Measurements from ENCODE around the gene LMCD1. TPM values are rescaled to one million over a fixed set of nuclear protein-coding genes. Genes with fewer than 3 reads are reported as not detected.

The LMCD1 gene
- total and polyA plus RNA-seq, 2 experiments from 2014 or later = 21.8 to 35.3 TPM

DNA sequence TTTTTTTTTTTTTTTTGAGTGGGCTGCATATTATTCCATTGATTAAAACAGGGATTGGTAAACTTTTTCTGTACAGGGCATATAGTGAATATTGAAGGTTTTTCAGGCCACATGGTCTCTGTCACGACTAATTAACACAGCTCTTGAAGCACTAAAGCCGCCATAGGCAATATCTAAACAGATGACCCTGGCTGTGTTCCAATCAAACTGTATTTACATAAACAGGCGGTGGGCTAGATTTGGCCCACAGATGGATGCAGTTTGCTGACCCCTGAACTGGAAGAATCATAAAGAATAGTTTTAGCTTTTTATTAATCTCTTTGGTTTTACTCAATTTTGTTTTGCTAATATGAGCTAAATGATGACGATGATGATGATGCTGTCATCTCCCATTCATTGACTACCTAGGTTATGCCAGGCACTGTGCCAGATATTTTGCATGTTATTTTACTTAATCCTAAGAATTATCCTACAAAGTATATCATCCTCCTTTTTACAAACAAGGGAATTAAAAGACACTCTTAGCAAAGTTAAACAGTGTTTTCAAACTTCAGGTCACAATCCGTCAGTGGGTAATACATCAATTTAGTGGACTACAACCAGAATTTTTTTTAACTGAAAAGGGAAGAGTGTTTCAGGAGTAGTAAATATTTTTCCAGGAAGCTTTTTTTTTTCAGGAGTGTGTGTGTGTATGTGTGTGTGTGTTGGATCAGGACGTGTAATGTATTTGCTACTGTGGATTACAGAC is 54.3 kb downstream of the LMCD1 start:
- H3K4me1 ChIP-seq (ENCODE audit: insufficient read depth) = peaks cover 5% of the 10 kb centered on the region; the same call in 1 of the 2 replicates
- H3F3A ChIP-seq (replicated peaks; ENCODE audit: low read depth) = no peaks in the 10 kb centered on the region
- Mint-ChIP-seq H3K27ac (0 out of 2 replicates have a peak overlapping the region, but pooled peaks have one; percentile 31), H3K9me3 (no peaks in the 10 kb centered on the region), H3K4me3 (no peak overlapping the region), H3K4me1 (peaks cover 16% of the 10 kb centered on the region), H3K36me3 (ENCODE audit: low read depth) (no peaks in the 10 kb centered on the region), H3K27me3 (ENCODE audit: insufficient read depth, low read depth, poor library complexity) (peaks cover 7% of the 10 kb centered on the region)
- no peaks in the 10 kb centered on the region; the same call in 1 of the 2 replicates for H3K36me3 ChIP-seq (ENCODE audit: insufficient read depth)
- TF ChIP-seq ZNF114 (CRISPR knock-in tag; IDR thresholded peaks at IDR 0.05) = no peak
- H3K79me2 ChIP-seq (replicated peaks; ENCODE audit: insufficient read depth) = no peaks in the 10 kb centered on the region
- H4K20me1 ChIP-seq (replicated peaks; ENCODE audit: insufficient read depth) = no peaks in the 10 kb centered on the region
- H3K9me2 ChIP-seq (ENCODE audit: insufficient read depth) = no peaks in the 10 kb centered on the region; the same call in 1 of the 2 replicates
- H2AFZ ChIP-seq = no peak overlapping the region
- peak overlapping the region; percentile 48; the same call in 1 of the 2 replicates for H3K4me2 ChIP-seq
- ATAC-seq (no peak), DNase-seq (ENCODE audit: low spot score) (no peak)
- H3K27ac ChIP-seq (ENCODE audit: low read depth) = no peak overlapping the region
- H3K27me3 ChIP-seq (ENCODE audit: insufficient read depth) = no peaks in the 10 kb centered on the region
- no peak overlapping the region for H3K4me3 ChIP-seq

DNA sequence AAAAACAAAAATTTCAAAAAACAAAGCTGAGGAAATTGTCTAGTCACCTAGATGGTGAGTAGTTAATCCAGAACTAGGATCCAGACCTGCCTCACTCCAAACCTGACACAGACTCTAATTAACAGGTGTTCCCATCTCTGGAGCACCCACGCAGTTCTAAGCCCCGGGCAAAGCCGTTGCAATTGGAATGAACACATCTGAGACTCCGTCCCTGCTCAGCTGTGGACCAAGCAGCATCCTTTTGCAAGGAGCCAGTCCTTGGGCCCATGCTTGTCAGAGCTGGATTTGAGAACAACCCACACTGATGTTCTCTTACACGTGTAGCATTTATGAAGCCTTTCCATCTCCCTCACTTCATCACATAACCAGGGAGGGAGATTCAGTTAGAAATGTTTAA is 54.8 kb downstream of the LMCD1 start:
- peaks cover 16% of the 10 kb centered on the region for H3K4me1 Mint-ChIP-seq
- peaks cover 7% of the 10 kb centered on the region for H3K27me3 Mint-ChIP-seq (ENCODE audit: insufficient read depth, low read depth, poor library complexity)
- Histone ChIP-seq H3F3A (replicated peaks; ENCODE audit: low read depth) (no peaks in the 10 kb centered on the region), H3K4me1 (ENCODE audit: insufficient read depth) (peaks cover 5% of the 10 kb centered on the region; the same call in 1 of the 2 replicates), H3K27ac (ENCODE audit: low read depth) (no peak overlapping the region), H2AFZ (no peak overlapping the region), H3K4me2 (no peak overlapping the region), H3K9me2 (ENCODE audit: insufficient read depth) (no peaks in the 10 kb centered on the region; the same call in 1 of the 2 replicates), H3K27me3 (ENCODE audit: insufficient read depth) (no peaks in the 10 kb centered on the region), H3K79me2 (replicated peaks; ENCODE audit: insufficient read depth) (no peaks in the 10 kb centered on the region), H3K36me3 (ENCODE audit: insufficient read depth) (no peaks in the 10 kb centered on the region; the same call in 1 of the 2 replicates), H3K4me3 (no peak overlapping the region), H4K20me1 (replicated peaks; ENCODE audit: insufficient read depth) (no peaks in the 10 kb centered on the region)
- ATAC-seq (no peak), DNase-seq (ENCODE audit: low spot score) (no peak)
- H3K27ac Mint-ChIP-seq = 0 out of 2 replicates have a peak overlapping the region, but pooled peaks have one; percentile 31
- H3K36me3 Mint-ChIP-seq (ENCODE audit: low read depth) = no peaks in the 10 kb centered on the region
- no peaks in the 10 kb centered on the region for H3K9me3 Mint-ChIP-seq
- H3K4me3 Mint-ChIP-seq = no peak overlapping the region
- TF ChIP-seq, protein P1, sequence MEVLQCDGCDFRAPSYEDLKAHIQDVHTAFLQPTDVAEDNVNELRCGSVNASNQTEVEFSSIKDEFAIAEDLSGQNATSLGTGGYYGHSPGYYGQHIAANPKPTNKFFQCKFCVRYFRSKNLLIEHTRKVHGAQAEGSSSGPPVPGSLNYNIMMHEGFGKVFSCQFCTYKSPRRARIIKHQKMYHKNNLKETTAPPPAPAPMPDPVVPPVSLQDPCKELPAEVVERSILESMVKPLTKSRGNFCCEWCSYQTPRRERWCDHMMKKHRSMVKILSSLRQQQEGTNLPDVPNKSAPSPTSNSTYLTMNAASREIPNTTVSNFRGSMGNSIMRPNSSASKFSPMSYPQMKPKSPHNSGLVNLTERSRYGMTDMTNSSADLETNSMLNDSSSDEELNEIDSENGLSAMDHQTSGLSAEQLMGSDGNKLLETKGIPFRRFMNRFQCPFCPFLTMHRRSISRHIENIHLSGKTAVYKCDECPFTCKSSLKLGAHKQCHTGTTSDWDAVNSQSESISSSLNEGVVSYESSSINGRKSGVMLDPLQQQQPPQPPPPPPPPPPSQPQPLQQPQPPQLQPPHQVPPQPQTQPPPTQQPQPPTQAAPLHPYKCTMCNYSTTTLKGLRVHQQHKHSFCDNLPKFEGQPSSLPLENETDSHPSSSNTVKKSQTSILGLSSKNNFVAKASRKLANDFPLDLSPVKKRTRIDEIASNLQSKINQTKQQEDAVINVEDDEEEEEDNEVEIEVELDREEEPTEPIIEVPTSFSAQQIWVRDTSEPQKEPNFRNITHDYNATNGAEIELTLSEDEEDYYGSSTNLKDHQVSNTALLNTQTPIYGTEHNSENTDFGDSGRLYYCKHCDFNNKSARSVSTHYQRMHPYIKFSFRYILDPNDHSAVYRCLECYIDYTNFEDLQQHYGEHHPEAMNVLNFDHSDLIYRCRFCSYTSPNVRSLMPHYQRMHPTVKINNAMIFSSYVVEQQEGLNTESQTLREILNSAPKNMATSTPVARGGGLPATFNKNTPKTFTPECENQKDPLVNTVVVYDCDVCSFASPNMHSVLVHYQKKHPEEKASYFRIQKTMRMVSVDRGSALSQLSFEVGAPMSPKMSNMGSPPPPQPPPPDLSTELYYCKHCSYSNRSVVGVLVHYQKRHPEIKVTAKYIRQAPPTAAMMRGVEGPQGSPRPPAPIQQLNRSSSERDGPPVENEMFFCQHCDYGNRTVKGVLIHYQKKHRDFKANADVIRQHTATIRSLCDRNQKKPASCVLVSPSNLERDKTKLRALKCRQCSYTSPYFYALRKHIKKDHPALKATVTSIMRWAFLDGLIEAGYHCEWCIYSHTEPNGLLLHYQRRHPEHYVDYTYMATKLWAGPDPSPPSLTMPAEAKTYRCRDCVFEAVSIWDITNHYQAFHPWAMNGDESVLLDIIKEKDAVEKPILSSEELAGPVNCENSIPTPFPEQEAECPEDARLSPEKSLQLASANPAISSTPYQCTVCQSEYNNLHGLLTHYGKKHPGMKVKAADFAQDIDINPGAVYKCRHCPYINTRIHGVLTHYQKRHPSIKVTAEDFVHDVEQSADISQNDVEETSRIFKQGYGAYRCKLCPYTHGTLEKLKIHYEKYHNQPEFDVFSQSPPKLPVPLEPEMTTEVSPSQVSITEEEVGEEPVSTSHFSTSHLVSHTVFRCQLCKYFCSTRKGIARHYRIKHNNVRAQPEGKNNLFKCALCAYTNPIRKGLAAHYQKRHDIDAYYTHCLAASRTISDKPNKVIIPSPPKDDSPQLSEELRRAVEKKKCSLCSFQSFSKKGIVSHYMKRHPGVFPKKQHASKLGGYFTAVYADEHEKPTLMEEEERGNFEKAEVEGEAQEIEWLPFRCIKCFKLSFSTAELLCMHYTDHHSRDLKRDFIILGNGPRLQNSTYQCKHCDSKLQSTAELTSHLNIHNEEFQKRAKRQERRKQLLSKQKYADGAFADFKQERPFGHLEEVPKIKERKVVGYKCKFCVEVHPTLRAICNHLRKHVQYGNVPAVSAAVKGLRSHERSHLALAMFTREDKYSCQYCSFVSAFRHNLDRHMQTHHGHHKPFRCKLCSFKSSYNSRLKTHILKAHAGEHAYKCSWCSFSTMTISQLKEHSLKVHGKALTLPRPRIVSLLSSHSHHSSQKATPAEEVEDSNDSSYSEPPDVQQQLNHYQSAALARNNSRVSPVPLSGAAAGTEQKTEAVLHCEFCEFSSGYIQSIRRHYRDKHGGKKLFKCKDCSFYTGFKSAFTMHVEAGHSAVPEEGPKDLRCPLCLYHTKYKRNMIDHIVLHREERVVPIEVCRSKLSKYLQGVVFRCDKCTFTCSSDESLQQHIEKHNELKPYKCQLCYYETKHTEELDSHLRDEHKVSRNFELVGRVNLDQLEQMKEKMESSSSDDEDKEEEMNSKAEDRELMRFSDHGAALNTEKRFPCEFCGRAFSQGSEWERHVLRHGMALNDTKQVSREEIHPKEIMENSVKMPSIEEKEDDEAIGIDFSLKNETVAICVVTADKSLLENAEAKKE (CRISPR knock-in tag; IDR thresholded peaks at IDR 0.05) = no peak
- TF ChIP-seq ZNF114 (CRISPR knock-in tag; IDR thresholded peaks at IDR 0.05) (no peak), EZH2 (IDR thresholded peaks at IDR 0.05; ENCODE audit: low read depth, unreplicated experiment) (no peak), STAT1 (IDR thresholded peaks at IDR 0.05; ENCODE audit: unreplicated experiment) (no peak), JUNB (IDR thresholded peaks at IDR 0.05; ENCODE audit: unreplicated experiment) (no peak), NANOG (IDR thresholded peaks at IDR 0.05; ENCODE audit: borderline replicate concordance) (no peak), ZNF331 (CRISPR knock-in tag; IDR thresholded peaks at IDR 0.05; ENCODE audit: low read depth) (no peak)
- TF ChIP-seq, protein P2, sequence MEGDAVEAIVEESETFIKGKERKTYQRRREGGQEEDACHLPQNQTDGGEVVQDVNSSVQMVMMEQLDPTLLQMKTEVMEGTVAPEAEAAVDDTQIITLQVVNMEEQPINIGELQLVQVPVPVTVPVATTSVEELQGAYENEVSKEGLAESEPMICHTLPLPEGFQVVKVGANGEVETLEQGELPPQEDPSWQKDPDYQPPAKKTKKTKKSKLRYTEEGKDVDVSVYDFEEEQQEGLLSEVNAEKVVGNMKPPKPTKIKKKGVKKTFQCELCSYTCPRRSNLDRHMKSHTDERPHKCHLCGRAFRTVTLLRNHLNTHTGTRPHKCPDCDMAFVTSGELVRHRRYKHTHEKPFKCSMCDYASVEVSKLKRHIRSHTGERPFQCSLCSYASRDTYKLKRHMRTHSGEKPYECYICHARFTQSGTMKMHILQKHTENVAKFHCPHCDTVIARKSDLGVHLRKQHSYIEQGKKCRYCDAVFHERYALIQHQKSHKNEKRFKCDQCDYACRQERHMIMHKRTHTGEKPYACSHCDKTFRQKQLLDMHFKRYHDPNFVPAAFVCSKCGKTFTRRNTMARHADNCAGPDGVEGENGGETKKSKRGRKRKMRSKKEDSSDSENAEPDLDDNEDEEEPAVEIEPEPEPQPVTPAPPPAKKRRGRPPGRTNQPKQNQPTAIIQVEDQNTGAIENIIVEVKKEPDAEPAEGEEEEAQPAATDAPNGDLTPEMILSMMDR (conservative IDR thresholded peaks at IDR 0.05; ENCODE audit: low read depth in 2 of 2) = no peak
- TF ChIP-seq, protein P3, sequence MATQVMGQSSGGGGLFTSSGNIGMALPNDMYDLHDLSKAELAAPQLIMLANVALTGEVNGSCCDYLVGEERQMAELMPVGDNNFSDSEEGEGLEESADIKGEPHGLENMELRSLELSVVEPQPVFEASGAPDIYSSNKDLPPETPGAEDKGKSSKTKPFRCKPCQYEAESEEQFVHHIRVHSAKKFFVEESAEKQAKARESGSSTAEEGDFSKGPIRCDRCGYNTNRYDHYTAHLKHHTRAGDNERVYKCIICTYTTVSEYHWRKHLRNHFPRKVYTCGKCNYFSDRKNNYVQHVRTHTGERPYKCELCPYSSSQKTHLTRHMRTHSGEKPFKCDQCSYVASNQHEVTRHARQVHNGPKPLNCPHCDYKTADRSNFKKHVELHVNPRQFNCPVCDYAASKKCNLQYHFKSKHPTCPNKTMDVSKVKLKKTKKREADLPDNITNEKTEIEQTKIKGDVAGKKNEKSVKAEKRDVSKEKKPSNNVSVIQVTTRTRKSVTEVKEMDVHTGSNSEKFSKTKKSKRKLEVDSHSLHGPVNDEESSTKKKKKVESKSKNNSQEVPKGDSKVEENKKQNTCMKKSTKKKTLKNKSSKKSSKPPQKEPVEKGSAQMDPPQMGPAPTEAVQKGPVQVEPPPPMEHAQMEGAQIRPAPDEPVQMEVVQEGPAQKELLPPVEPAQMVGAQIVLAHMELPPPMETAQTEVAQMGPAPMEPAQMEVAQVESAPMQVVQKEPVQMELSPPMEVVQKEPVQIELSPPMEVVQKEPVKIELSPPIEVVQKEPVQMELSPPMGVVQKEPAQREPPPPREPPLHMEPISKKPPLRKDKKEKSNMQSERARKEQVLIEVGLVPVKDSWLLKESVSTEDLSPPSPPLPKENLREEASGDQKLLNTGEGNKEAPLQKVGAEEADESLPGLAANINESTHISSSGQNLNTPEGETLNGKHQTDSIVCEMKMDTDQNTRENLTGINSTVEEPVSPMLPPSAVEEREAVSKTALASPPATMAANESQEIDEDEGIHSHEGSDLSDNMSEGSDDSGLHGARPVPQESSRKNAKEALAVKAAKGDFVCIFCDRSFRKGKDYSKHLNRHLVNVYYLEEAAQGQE (IDR thresholded peaks at IDR 0.05; ENCODE audit: unreplicated experiment) = no peak

All from GM23338 (cell line).